NAMALWA (cell line): ENCODE results near the gene TRPC4AP.
A peak's percentile ranks its signal among the peaks of the same experiment; 100 is the strongest.

Experiments
- DNase-seq: peaks from one replicate; pipeline ENCODE4 v3.0.0-alpha.2; 2015; ENCODE audit warnings: low spot score

TRPC4AP gene

DNA sequence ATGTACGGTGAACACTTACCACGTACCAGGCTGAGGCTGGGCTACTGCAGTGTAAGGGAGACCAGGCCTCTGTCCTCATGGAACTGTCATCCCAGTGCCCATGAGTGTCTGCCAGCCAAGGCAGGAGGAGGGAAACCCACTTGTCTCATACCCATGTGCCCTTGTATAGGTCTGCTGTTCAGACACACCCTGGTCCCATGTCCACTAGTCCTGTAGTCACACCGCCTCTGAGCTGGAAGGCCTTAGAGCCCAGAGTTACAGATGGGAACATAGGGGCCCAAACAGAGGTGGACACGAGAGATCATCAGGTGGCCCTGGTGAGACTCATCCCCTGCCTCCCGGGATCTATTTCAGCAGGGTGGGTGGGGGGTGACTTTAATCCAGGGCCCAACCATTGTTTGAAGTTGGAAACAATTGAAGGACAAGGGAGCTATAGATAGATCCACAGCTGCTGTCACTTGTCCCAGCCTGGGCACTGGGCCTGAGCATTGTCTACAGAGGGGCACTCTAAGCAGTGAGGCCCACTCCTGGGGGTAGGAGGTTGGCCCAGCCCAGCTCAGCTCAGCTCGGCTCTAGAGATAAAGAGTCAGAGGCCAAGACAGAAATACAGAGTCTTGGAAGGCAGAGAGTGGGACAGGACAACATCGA is 122.3 kb downstream of the TRPC4AP start:
- DNase-seq = no peak

DNA sequence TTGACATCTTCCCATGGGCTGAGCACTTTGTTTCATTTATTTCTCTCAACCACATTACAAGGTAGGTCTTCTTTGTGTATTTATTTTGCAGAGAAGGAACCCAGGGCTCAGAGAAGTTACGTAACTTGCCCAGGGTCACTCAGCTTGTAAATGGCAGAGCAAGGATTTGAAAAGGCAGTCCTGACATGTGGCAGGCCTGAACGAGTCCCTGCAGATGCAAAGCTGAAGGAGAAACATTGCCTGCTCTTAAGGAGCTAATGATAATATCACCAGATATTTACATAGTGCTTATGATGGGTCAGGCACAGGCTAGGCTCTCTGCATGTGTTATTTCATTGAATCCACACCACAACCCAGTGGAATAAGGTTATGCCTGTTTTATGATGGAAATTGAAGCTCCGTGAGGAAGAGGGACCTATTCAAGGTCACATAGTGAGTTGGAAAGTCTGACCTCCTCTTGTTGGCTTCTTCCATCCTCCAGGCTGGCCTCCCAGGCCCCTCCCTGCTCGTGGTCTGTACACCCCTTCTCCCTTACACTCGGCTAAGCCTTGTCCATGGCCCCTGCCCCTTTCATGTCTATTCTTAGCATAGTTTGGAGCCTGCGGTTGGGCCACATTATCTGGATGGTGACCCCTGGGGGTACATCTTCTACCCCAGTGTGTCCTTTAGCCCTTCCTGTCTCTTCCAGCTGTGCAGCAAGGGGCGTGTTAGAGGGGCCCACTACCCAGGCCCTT is 124.4 kb downstream of the TRPC4AP start:
- DNase-seq = no peak

DNA sequence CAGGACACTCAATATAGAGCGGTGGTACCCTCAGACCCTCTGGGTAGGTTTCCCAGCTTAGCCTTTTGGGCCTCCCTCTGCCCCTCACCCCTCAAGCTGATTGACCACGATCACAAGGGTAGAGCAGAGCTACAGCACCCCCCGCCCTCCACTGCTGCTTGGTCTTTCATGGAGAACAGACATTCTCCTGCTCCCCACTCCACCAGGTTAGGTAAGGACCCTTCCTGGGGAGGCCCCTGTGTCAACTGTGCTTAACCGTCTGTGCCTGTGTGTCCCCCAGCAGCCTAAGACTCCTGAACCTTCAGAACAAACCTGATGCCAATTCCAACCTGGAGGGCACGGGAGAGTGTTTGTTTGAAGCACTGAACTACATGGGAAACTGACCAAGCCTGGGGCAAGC is 125.2 kb downstream of the TRPC4AP start:
- no peak for DNase-seq

DNA sequence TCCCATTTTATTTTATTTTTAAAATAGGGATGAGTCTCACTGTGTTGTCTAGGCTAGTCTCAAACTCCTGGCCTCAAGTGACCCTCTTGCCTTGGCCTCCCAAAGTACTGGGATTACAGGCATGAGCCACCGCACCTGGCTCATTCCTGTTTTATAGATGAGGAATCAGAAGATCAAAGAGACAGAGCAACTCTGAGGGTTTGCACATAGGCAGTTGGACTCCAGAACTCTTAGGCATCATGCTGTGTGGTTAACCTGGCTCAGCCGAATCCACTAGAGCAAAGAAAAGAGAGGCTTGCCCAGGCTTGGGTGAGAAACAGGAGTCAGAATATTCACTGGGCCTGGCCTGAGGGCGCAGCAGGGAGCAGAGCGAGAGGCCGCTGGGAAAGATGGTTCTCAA is 127.6 kb downstream of the TRPC4AP start:
- no peak for DNase-seq

DNA sequence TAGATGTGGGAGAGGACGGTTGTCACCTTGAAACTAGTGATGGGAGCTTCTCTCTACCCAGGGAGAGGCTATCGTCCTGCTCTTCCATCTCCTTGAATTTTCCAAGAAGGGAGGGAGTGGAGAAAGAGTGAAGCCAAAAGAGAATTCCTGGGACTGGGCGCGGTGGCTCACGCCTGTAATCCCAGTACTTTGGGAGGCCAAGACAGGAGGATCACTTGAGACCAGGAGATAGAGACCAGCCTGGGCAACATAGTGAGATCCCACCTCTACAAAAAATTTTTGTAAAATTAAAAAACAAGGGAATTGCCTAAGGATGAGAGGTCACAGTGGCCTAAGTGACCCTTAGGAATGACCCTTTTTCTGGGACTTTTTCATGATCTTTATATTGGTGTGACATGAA is 128.1 kb downstream of the TRPC4AP start:
- no peak for DNase-seq

DNA sequence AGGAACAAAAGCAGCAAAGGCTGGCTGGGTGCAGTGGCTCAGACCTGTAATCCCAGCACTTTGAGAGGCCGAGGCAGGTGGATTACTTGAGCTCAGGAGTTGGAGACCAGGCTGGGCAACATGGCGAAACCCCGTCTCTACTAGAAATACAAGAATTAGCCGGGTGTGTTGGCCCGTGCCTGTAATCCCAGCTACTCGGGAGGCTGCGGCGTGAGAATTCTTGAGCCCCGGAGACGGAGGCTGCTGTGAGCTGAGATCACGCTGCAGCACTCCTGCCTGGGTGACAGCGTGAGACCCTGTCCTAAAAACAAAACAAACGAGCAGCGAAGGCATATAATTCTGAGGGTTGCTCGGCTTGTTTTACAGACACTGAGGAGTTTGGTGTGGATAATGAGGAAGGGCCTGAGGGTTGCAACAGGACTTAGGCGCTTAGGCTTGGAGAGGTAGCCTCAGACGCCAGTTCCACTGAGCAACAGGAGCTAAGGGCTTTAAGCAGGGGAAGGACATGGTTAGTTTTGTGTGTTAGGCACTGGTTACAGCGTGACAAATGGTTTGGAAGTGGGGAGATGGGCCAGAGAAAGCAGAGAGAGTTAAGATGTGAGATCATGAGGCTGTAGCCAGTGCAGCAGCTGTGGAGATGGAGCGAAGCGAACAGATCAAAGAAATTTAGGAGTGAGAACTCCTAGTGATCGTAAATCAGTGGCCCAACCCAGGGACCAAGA is 135.7 kb downstream of the TRPC4AP start:
- no peak for DNase-seq

DNA sequence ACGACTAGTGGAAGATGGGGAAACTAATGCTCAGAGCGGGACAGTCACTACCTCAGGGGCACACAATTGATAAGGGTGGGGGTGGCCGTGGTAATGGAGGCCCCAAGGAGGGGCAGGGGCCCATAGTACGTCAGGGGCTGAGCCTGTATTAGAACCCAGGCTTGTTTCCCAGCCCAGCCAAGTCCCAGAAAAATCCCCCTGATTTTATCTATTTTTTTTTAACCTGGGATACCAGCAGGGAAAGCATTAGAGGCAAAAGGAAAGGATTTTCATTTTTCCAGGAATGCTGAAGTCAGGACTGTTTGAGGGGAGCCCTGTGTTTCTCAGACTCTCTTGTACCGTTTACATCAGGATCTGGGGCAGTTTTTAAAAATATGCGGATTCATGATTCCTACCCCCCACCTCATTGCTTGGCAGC is 136.6 kb downstream of the TRPC4AP start:
- DNase-seq = no peak

DNA sequence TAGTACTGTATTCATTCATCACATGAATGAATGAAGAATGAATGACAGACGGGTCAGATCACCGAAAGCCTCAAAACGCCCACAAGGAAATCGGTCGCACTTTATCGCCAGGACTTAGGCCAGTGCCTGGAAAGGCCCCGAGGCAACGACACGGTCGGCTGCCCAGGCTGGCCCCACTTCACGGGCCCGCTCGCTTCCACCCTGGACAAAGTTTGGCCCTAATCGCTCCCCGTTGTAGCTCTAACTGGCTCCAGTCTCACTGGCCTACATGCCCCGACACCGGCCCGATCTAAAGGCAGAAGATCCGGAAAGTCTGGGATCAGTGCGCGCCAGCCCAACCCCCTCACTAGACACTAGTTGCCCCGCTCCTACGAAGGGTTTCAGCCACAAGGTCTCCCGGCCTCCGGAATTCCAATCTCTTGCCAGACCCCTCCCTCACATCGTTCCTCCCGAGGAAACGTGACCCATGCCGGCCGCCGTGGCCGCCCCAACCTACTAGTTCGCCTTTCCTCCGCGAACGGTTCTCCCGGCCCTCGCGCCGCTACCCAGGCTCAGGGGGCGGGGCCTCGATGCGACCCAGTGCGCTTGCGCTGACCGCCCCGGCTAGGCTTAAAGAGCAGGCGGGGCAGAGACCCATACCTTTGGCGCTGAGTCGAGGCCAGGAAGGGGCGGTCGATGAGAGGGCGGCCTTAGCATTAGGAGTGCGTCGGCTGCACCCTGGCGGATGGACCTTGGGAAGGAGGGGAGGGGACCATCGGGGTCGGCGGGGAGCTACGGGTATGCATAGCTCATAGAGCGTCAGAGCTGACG is 137.2 kb downstream of the TRPC4AP start, which contains the start of the genes GSS and MYH7B:
TSS of gene GSS (minus strand) at position 576 of the 810 bp plus-strand sequence. CDS start 3,954 bp downstream, outside the sequence.
TSS of gene MYH7B (plus strand) at position 638 of the 810 bp plus-strand sequence. CDS start 22,138 bp downstream, outside the sequence.
- peak; percentile 96 for DNase-seq

DNA sequence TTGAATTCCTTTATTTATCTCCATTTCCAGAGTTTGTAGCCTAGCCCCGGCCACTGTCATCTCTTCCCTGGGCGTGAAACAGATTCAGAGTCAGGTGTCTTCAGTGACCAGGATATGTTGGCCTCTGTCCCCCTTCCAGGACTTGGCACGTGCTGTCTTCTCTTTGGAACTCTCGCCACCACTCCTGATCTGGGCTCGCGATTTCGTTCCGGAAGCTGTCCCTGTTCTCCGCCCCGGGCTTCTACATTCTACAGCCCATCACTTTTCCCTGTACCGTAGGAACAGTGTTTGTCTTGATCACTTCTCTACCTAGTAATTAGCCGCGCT is 137.7 kb downstream of the TRPC4AP start:
- DNase-seq = no peak

DNA sequence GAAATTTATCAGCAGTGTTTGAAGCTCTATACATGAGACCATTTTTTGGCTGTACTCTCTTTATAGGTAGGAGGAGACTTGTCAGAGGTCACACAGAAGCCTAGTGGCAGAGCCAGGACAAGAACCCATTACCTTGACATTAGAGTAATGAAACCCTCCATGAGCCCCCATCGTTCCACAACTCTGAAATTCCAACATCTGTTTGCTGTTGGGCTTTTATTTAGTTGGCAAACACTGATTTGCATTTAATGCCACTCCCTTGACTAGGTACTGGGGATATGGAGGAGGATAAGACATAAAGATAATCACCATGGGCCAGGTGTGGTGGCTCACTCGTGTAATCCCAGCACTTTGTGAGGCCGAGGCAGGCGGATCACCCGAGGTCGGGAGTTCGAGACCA is 138.6 kb downstream of the TRPC4AP start:
- DNase-seq = no peak

DNA sequence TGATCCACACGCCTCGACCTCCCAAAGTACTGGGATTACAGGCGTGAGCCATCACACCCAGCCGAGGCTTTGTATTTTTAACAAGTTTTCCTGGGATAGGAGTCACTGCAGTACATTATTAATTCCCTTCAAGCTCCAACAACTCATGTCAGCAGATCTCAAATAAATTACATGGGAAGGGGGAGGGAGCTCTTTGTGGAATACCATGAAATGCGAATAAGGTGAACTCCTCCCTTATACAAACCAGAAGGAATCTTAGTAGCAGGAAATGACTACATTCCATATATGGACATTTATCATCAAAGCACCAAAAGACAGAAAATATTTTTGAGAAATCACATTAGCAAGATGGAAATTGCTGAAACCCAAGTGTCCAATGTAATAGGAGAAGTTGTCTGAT is 139.9 kb downstream of the TRPC4AP start:
- DNase-seq = no peak
